ENCODE results near the gene HSDL1. TPM values are rescaled to one million over a fixed set of nuclear protein-coding genes. Genes with fewer than 3 reads are reported as not detected.

The HSDL1 gene
- 8.4 and 13.4 TPM in 2 replicates for total RNA-seq

GRCh38 chr16:84144859-84145639, at the start of gene HSDL1, which contains the start of gene DNAAF1:
Gene HSDL1, minus strand, starts transcription at chr16:84145177. Its CDS starts 13,856 bp downstream, at chr16:84131321.
Gene DNAAF1, plus strand, starts transcription at chr16:84145308. Its CDS starts 133 bp downstream, at chr16:84145441.

DNA sequence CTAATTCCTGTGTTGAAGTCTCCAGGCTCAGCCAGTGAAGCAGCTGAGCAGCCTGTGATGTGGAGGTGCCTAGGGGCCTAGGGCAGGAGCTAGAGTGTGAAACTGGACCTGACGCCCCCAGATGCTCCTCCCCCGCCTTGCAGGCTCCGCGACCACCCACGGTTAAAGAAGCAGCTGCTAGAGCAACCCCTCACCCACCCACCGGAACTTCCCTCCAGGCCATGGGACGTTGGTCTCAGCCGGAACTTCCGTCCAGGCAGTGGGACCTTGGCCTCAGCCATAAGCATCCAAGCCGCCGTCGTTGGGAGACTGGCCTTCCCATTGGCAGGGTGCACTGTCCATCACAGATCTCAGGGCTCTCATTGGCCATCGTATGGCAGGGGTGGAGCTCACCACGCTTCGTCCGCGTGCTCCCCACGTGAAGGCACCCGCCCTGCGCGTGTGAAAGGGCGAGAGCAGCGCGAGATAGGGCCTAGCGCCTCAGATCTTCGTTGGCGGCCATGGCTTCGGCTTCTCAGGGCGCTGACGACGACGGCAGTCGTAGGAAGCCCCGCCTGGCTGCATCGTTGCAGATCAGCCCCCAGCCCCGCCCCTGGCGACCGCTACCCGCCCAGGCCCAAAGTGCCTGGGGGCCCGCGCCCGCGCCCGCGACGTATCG, 45.9 kb upstream of the HSDL1 start, which contains the start of gene ADAD2:
ADAD2 (plus strand) TSS at position 427 of the 658 bp plus-strand sequence; CDS start at position 501, 74 bp downstream.

GRCh38 chr16:84186685-84187437, 41.9 kb upstream of the HSDL1 start, which contains the start of gene TAF1C:
Gene TAF1C, minus strand, starts transcription at chr16:84187057. Its CDS starts 2,069 bp downstream, at chr16:84184988.

DNA sequence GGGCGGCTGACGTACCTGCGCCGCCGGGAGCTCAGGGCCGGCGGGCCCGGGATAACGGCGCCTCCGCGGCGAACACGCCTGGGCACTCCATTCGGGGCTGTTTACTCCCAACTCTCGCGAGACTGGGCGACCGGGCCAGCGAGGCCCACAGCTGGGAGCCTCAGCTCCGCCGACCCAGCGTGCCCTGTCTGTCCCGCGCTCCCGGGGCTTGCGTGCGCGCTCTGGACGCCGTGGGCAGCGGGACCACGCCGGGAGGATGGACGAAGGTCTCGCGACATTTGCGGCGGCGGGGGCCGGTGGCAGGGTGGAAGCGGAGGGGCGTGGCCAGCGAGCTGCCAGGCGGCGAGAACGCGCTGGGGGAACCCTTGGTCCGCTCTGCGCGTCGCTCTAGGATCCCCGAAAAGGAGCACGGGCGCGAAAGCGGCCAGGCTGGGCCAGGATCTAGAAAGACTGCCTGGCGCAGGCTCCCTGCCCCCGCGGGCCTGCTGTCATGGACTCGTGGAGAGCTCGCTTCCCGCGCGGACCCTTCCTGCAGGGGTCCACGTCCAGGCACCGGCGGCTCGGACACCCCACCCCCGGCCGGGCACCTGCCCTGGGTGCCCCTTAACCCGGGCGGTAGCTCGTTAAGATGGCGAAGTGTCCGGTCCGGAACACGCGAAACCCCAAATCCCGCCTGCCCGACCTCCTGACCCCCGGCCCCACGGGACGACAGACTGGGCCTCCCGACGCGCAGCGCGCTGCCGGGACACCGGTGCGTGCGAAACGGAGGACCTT, 28.1 kb downstream of the HSDL1 start, which contains the start of gene MBTPS1:
MBTPS1 (minus strand) TSS at position 223 of the 774 bp plus-strand sequence. CDS start 15,159 bp downstream, outside the sequence.

Other genes starting within 250 kb of the HSDL1 start
- gene MLYCD, start 246.1 kb downstream of the HSDL1 start, total RNA-seq, result 1.2 and 1.8 TPM in 2 replicates
- 0.67 and 1.2 TPM in 2 replicates for gene OSGIN1, start 191.9 kb downstream of the HSDL1 start, total RNA-seq
- 0.30 TPM in 1 of 2 replicates, not detected in the other for gene NECAB2, start 176.9 kb downstream of the HSDL1 start, total RNA-seq
- gene SLC38A8, start 102.4 kb downstream of the HSDL1 start, total RNA-seq, result not detected in 2 replicates
- gene MBTPS1, start 28.2 kb downstream of the HSDL1 start, total RNA-seq, result 59.7 and 61.2 TPM in 2 replicates
- gene DNAAF1, start 131 bp upstream of the HSDL1 start, total RNA-seq, result not detected in 2 replicates
- gene TAF1C, start 41.9 kb upstream of the HSDL1 start, total RNA-seq, result 18.0 and 23.2 TPM in 2 replicates
- gene ADAD2, start 46.0 kb upstream of the HSDL1 start, total RNA-seq, result not detected in 2 replicates
- not detected in 2 replicates for gene KCNG4, start 94.8 kb upstream of the HSDL1 start, total RNA-seq
- gene WFDC1, start 149.7 kb upstream of the HSDL1 start, total RNA-seq, result 0.59 TPM in 1 of 2 replicates, not detected in the other
- gene ATP2C2, start 223.4 kb upstream of the HSDL1 start, total RNA-seq, result not detected in 2 replicates